GM12878 (cell line): Measurements from ENCODE around the gene RNF181. TPM values are rescaled to one million over a fixed set of nuclear protein-coding genes. Genes with fewer than 3 reads are reported as not detected.

ENCODE experiments used
- ATAC-seq: fragments of 200-7000 bp; cut with Tn5 transposase; 3 replicates; pipeline ENCODE4 v1.9.1; 2020; ENCODE audit warnings: mild to moderate bottlenecking, moderate library complexity
- BruUV-seq: library from RNA; stranded (reverse); fragments of 400-500 nt; replicated peaks from 2 replicates; lab custom pipeline; 2021; lab: Mats Ljungman, UMichigan
- CTCF ChIA-PET: fragments of 300-600 bp; sonication (Branson Sonifier 250); formaldehyde crosslinking; extraction: SDS; loops from one replicate; lab custom pipeline; 2021; ENCODE audit warnings: inconsistent platforms; lab: Yijun Ruan, JAX
- POLR2A ChIA-PET: fragments of 350-600 bp; formaldehyde crosslinking; extraction: SDS; loops from one replicate; lab custom pipeline; 2021; ENCODE audit warnings: inconsistent platforms; lab: Charles Lee
- RAD21 ChIA-PET: fragments of 300-600 bp; sonication (Branson Sonifier 250); formaldehyde crosslinking; loops from one replicate; lab custom pipeline; 2023; ENCODE audit warnings: antibody characterized with exemption; ENCODE audit not compliant: unreplicated experiment; lab: Charles Lee
- SMC1A ChIA-PET: fragments of 300-600 bp; sonication (Branson Sonifier 250); formaldehyde crosslinking; loops from one replicate; lab custom pipeline; 2023; ENCODE audit not compliant: unreplicated experiment, uncharacterized antibody; lab: Charles Lee
- DNase-seq: peaks from one replicate; pipeline ENCODE4 v3.0.0-alpha.2; 2011; ENCODE audit warnings: low read depth, low spot score
- FAIRE-seq: peaks from 3 replicates; lab custom pipeline; 2011; peaks lifted over from hg19 to GRCh38; lab: Jason Lieb, UNC
- H2AFZ ChIP-seq: 2 replicates; pipeline ENCODE4 v1.6.0; 2011; ENCODE audit warnings: low read depth, low read length, control low read depth; ENCODE audit not compliant: control insufficient read depth
- H3K27ac ChIP-seq: 2 replicates; pipeline ENCODE4 v1.5.1; 2011; ENCODE audit warnings: control low read depth; ENCODE audit not compliant: control insufficient read depth, insufficient read depth
- H3K27me3 ChIP-seq, 2 experiments: replicated peaks in 1 of 2; 2 replicates each; pipeline versions ENCODE4 v1.6.0 to v1.6.1; 2011; ENCODE audit warnings: low read length in 1 of 2; ENCODE audit not compliant: control insufficient read depth in 2 of 2, insufficient read depth in 2 of 2
- H3K36me3 ChIP-seq, 2 experiments: 2 replicates each; pipeline ENCODE4 v1.5.1; 2011; ENCODE audit warnings: low read length in 1 of 2; ENCODE audit not compliant: control insufficient read depth in 2 of 2, insufficient read depth in 2 of 2
- H3K4me1 ChIP-seq: 2 replicates; pipeline ENCODE4 v1.6.1; 2011; ENCODE audit warnings: mild to moderate bottlenecking, low read length, moderate library complexity, mixed read lengths; ENCODE audit not compliant: control insufficient read depth, insufficient read depth
- H3K4me2 ChIP-seq: 2 replicates; pipeline ENCODE4 v1.6.0; 2011; ENCODE audit warnings: control low read depth; ENCODE audit not compliant: control insufficient read depth, insufficient read depth
- H3K4me3 ChIP-seq: fragments of 200-600 bp; sonication (generic); 2 replicates; pipeline ENCODE4 v1.5.1; 2016
- H3K79me2 ChIP-seq: 2 replicates; pipeline ENCODE4 v1.6.0; 2011; ENCODE audit warnings: low read length; ENCODE audit not compliant: control insufficient read depth, insufficient read depth
- H3K9ac ChIP-seq: 2 replicates; pipeline ENCODE4 v1.8.0; 2011; ENCODE audit warnings: low read length, control low read depth, mixed read lengths; ENCODE audit not compliant: control insufficient read depth, insufficient read depth
- H3K9me3 ChIP-seq: replicated peaks from 3 replicates; pipeline ENCODE4 v1.5.1; 2011; ENCODE audit warnings: mild to moderate bottlenecking, low read length; ENCODE audit not compliant: control insufficient read depth, insufficient read depth
- H4K20me1 ChIP-seq: 2 replicates; pipeline ENCODE4 v1.6.0; 2011; ENCODE audit not compliant: control insufficient read depth, insufficient read depth
- ESRRA ChIP-seq: IDR thresholded peaks from 2 replicates; pipeline ENCODE4 v1.6.1; 2012; ENCODE audit warnings: mild to moderate bottlenecking, low read length, improper control_type of control experiment
- KDM1A ChIP-seq: fragments of 200-600 bp; sonication (generic); IDR thresholded peaks from 2 replicates; pipeline ENCODE4 v1.6.1; 2016; ENCODE audit warnings: borderline replicate concordance
- POLR2AphosphoS2 ChIP-seq: IDR thresholded peaks from 2 replicates; pipeline ENCODE4 v1.6.1; 2011; ENCODE audit warnings: low read depth, mild to moderate bottlenecking, low read length, improper control_type of control experiment, moderate library complexity
- RCOR1 ChIP-seq: conservative IDR thresholded peaks from 2 replicates; pipeline ENCODE4 v1.6.1; 2012; ENCODE audit warnings: low read depth, low read length, improper control_type of control experiment
- ZNF384 ChIP-seq: IDR thresholded peaks from 2 replicates; pipeline ENCODE4 v1.6.1; 2012; ENCODE audit warnings: low read depth, mild to moderate bottlenecking, low read length, improper control_type of control experiment, borderline replicate concordance
- WGBS: methylation state at CpG from one replicate; pipeline ENCODE4 v1.1.6; 2016; ENCODE audit warnings: low lambda C conversion rate; ENCODE audit not compliant: insufficient replicate concordance, insufficient coverage; ENCODE audit errors: missing lambda C conversion rate; 5-methylcytosine and 5-hydroxymethylcytosine counted together
- in situ Hi-C: fragments of 300-500 bp; cut with MboI; formaldehyde crosslinking; loops from 9 replicates; pipeline ENCODE4 v1.14.3; 2018; ENCODE audit warnings: mixed read lengths
- intact Hi-C: fragments of 100-400 bp; cut with micrococcal nuclease; formaldehyde crosslinking; loops from one replicate; pipeline ENCODE4 v1.14.2; 2022; ENCODE audit not compliant: unreplicated experiment
- polyA plus RNA-seq, 11 experiments: library from polyadenylated mRNA; depleted of rRNA in 4 of 11; unstranded in 6 of 11; stranded (reverse) in 5 of 11; fragments of >200 nt; fragmentation: Nextera tagmentation in 4 of 11; fragmentation: Illumina TruSeq in 1 of 11; extraction: Ambion mirVana in 4 of 11; extraction: Trizol in 1 of 11; gene quantifications; 1 replicate in 1 of 11; 2 replicates in 10 of 11; pipeline versions ENCODE4 v1.2.1 to v1.2.3, GENCODE V29; 2011 to 2016; ENCODE audit warnings: inconsistent platforms in 2 of 11, missing spikeins in 2 of 11, low read depth in 1 of 11
- total RNA-seq, 4 experiments: library from RNA; depleted of rRNA in 3 of 4; stranded (reverse); fragments of >200 nt in 3 of 4; fragmentation: Illumina TruSeq in 1 of 4; extraction: Trizol in 1 of 4; gene quantifications; 2 replicates each; pipeline versions ENCODE4 v1.2.1 to v1.2.3, GENCODE V29; 2013 to 2021
- TF ChIP-seq, protein P1 (sequence below): fragments of 450-650 bp; IDR thresholded peaks from 2 replicates; pipeline ENCODE4 v1.6.1; 2017; ENCODE audit warnings: mild to moderate bottlenecking, moderate library complexity
- TF ChIP-seq, protein P2 (sequence below): fragments of 450-650 bp; IDR thresholded peaks from 2 replicates; pipeline ENCODE4 v1.6.1; 2017; ENCODE audit warnings: mild to moderate bottlenecking, moderate library complexity

RNF181 gene
- total and polyA plus RNA-seq, 10 of the 15 experiments (the other 5 are each of a cell fraction or from before 2014, with no cell fraction given): 101 to 409 (median 213) TPM

GRCh38 chr2:85557130-85557529, 38.4 kb upstream of the RNF181 start:
- Histone ChIP-seq H3K9me3 (no peaks in the 10 kb centered on the region), H4K20me1 (no peaks in the 10 kb centered on the region), H3K4me2 (no peak overlapping the region), H3K9ac (no peak overlapping the region), H3K4me3 (no peak overlapping the region), H3K79me2 (peaks cover 18% of the 10 kb centered on the region), H3K36me3 (peaks cover 8 to 12% of the 10 kb centered on the region in 2 experiments)
- DNase-seq: no peak
- no TSS peak for BruUV-seq
- in situ Hi-C loops: loop anchor here (5.0 kb wide), 1 partner anchor 135 kb away; no protein-coding TSS in a partner anchor
- 85% methylated on average over 5 of the region's 5 CpGs for WGBS
- no peak for ATAC-seq
- intact Hi-C loops: no loop called here
- SMC1A ChIA-PET: interaction anchor here (1.1 to 2.9 kb wide), 5 partner anchors 15 to 155 kb away, joined by 3 to 22 read pairs (median 6); partner anchors contain the start of genes MAT2A and VAMP8
- TF ChIP-seq RCOR1 (no peak), ZNF384 (no peak)
- TF ChIP-seq, all 136 proteins: peak for 0
- FAIRE-seq: no peak
- no peaks in the 10 kb centered on the region for H3K27me3 ChIP-seq
- ChIA-PET CTCF (interaction anchor here (1.1 to 10.4 kb wide), 7 partner anchors 8 to 632 kb away, joined by 3 to 336 read pairs (median 6); partner anchors contain the start of genes MAT2A and SH2D6), RAD21 (interaction anchor here (1.0 to 1.8 kb wide), 5 partner anchors 17 to 138 kb away, joined by 3 to 16 read pairs (median 4); partner anchors contain the start of genes MAT2A and SH2D6), POLR2A (interaction anchor here (1.0 to 1.8 kb wide), 3 partner anchors 8 to 166 kb away, joined by 3 to 6 read pairs (median 3); no protein-coding TSS in a partner anchor)
- H3K4me1 ChIP-seq: no peaks in the 10 kb centered on the region
- H2AFZ ChIP-seq: no peak overlapping the region
- no peak overlapping the region for H3K27ac ChIP-seq

DNA sequence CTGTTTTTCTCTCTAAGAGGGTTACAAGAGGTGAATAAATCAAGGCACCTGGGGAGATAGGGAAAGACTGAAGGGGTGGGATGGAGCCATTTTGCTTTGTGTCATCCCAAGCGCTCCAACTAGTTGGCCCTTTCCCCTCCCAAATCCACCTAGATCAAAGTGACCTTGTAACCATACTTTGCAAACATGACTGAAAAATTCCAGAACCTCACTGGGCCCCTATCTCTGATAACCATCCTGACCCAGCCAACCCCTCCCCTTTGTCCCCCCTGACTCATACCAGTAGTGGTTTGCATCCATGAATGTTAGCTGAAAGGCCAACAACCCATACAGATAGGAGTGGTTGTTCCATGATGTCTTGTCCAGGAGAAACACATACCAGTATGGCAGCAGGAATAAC, 37.4 kb upstream of the RNF181 start:
- SMC1A ChIA-PET: interaction anchor here (1.5 to 3.2 kb wide), 2 partner anchors 17 to 138 kb away, joined by 4 to 15 read pairs; no protein-coding TSS in a partner anchor
- H3K9me3 ChIP-seq: no peaks in the 10 kb centered on the region
- no peaks in the 10 kb centered on the region for H4K20me1 ChIP-seq
- intact Hi-C loops: no loop called here
- H3K27me3 ChIP-seq: no peaks in the 10 kb centered on the region
- no peak for DNase-seq
- ATAC-seq: no peak
- H3K79me2 ChIP-seq: peaks cover 18% of the 10 kb centered on the region
- H2AFZ ChIP-seq: no peak overlapping the region
- H3K9ac ChIP-seq: no peak overlapping the region
- in situ Hi-C loops: loop anchor here (5.0 kb wide), 1 partner anchor 136 kb away; no protein-coding TSS in a partner anchor
- no peak overlapping the region for H3K27ac ChIP-seq
- H3K36me3 ChIP-seq: peaks cover 3 to 6% of the 10 kb centered on the region in 2 experiments; a peak in 3 of 4 replicates
- RAD21 ChIA-PET: interaction anchor here (1.3 kb wide), 1 partner anchor 137 kb away, joined by 3 read pairs; no protein-coding TSS in a partner anchor
- BruUV-seq: no TSS peak
- H3K4me1 ChIP-seq: no peaks in the 10 kb centered on the region
- FAIRE-seq: no peak
- no peak overlapping the region for H3K4me2 ChIP-seq
- WGBS: 100% methylated on average over 1 of the region's 1 CpG
- no peak overlapping the region for H3K4me3 ChIP-seq
- POLR2A ChIA-PET: no interaction called here
- CTCF ChIA-PET: interaction anchor here (1.1 kb wide), 1 partner anchor 7 kb away, joined by 3 read pairs; no protein-coding TSS in a partner anchor
- no peak for TF ChIP-seq KDM1A
- TF ChIP-seq POLR2AphosphoS2: no peak
- no peak for TF ChIP-seq ZNF384
- TF ChIP-seq, protein P1, sequence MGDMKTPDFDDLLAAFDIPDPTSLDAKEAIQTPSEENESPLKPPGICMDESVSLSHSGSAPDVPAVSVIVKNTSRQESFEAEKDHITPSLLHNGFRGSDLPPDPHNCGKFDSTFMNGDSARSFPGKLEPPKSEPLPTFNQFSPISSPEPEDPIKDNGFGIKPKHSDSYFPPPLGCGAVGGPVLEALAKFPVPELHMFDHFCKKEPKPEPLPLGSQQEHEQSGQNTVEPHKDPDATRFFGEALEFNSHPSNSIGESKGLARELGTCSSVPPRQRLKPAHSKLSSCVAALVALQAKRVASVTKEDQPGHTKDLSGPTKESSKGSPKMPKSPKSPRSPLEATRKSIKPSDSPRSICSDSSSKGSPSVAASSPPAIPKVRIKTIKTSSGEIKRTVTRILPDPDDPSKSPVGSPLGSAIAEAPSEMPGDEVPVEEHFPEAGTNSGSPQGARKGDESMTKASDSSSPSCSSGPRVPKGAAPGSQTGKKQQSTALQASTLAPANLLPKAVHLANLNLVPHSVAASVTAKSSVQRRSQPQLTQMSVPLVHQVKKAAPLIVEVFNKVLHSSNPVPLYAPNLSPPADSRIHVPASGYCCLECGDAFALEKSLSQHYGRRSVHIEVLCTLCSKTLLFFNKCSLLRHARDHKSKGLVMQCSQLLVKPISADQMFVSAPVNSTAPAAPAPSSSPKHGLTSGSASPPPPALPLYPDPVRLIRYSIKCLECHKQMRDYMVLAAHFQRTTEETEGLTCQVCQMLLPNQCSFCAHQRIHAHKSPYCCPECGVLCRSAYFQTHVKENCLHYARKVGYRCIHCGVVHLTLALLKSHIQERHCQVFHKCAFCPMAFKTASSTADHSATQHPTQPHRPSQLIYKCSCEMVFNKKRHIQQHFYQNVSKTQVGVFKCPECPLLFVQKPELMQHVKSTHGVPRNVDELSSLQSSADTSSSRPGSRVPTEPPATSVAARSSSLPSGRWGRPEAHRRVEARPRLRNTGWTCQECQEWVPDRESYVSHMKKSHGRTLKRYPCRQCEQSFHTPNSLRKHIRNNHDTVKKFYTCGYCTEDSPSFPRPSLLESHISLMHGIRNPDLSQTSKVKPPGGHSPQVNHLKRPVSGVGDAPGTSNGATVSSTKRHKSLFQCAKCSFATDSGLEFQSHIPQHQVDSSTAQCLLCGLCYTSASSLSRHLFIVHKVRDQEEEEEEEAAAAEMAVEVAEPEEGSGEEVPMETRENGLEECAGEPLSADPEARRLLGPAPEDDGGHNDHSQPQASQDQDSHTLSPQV: no peak
- TF ChIP-seq ESRRA: no peak
- TF ChIP-seq, protein P2, sequence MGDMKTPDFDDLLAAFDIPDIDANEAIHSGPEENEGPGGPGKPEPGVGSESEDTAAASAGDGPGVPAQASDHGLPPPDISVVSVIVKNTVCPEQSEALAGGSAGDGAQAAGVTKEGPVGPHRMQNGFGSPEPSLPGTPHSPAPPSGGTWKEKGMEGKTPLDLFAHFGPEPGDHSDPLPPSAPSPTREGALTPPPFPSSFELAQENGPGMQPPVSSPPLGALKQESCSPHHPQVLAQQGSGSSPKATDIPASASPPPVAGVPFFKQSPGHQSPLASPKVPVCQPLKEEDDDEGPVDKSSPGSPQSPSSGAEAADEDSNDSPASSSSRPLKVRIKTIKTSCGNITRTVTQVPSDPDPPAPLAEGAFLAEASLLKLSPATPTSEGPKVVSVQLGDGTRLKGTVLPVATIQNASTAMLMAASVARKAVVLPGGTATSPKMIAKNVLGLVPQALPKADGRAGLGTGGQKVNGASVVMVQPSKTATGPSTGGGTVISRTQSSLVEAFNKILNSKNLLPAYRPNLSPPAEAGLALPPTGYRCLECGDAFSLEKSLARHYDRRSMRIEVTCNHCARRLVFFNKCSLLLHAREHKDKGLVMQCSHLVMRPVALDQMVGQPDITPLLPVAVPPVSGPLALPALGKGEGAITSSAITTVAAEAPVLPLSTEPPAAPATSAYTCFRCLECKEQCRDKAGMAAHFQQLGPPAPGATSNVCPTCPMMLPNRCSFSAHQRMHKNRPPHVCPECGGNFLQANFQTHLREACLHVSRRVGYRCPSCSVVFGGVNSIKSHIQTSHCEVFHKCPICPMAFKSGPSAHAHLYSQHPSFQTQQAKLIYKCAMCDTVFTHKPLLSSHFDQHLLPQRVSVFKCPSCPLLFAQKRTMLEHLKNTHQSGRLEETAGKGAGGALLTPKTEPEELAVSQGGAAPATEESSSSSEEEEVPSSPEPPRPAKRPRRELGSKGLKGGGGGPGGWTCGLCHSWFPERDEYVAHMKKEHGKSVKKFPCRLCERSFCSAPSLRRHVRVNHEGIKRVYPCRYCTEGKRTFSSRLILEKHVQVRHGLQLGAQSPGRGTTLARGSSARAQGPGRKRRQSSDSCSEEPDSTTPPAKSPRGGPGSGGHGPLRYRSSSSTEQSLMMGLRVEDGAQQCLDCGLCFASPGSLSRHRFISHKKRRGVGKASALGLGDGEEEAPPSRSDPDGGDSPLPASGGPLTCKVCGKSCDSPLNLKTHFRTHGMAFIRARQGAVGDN: no peak
